Adrenal gland (tissue), 12 donors: ENCODE results near the gene VCAN. TPM values are rescaled to one million over a fixed set of nuclear protein-coding genes. Genes with fewer than 3 reads are reported as not detected.

Source experiments
- DNase-seq, 7 donors: peaks; one replicate each; pipeline ENCODE4 v3.0.0-alpha.2; 2019 to 2020
- H3K27ac ChIP-seq, 5 donors: fragments of 200-600 bp; sonication (generic) in 4 of 5; 1 replicate in 3 of 5; 2 replicates in 2 of 5; pipeline versions ENCODE4 v1.5.1 to v1.8.0; 2016 to 2020; ENCODE audit warnings: mild to moderate bottlenecking in 1 of 5
- H3K27me3 ChIP-seq: fragments of 200-600 bp; 2 replicates; pipeline ENCODE4 v1.8.0; 2021
- H3K36me3 ChIP-seq, 2 donors: fragments of 200-600 bp; replicated peaks in 1 of 2; 1 replicate in 1 of 2; 2 replicates in 1 of 2; pipeline versions ENCODE4 v1.5.1 to v1.8.0; 2018 to 2022
- H3K4me1 ChIP-seq, 2 donors: fragments of 200-600 bp; replicated peaks in 1 of 2; 1 replicate in 1 of 2; 2 replicates in 1 of 2; pipeline versions ENCODE4 v1.5.1 to v1.8.0; 2018 to 2021
- H3K4me3 ChIP-seq, 4 donors: fragments of 200-600 bp; sonication (generic) in 3 of 4; one replicate each; pipeline ENCODE4 v1.5.1; 2016 to 2018
- H3K9me3 ChIP-seq, 3 donors: fragments of 200-600 bp; sonication (generic) in 1 of 3; replicated peaks in 1 of 3; 1 replicate in 2 of 3; 2 replicates in 1 of 3; pipeline versions ENCODE4 v1.5.1 to v1.8.0; 2016 to 2021
- POLR2A ChIP-seq, 2 donors: fragments of 450-650 bp; IDR thresholded peaks; one replicate each; pipeline ENCODE4 v1.6.1; 2017; ENCODE audit warnings: antibody characterized with exemption in 2 of 2, mild to moderate bottlenecking in 2 of 2, moderate library complexity in 1 of 2
- WGBS, 4 donors: extraction: QIAGEN DNeasy Blood & Tissue Kit in 2 of 4; methylation state at CpG; one replicate each; pipeline versions ENCODE4 v1.1.5 to v1.1.7; 2013 to 2017; 5-methylcytosine and 5-hydroxymethylcytosine counted together
- intact Hi-C, 2 donors: fragments of 100-400 bp; cut with DNase I; formaldehyde crosslinking; loops; one replicate each; pipeline versions ENCODE4 v1.14.1 to v1.15.0; 2022 to 2023
- polyA plus RNA-seq, 3 donors: library from polyadenylated mRNA; stranded (reverse); fragments of 200-250 nt in 2 of 3; fragments of 350-450 nt in 1 of 3; fragmentation: Illumina TruSeq in 1 of 3; extraction: RNeasy Lipid Tissue Mini Kit (QIAGEN cat#74804) in 1 of 3; gene quantifications; one replicate each; pipeline ENCODE4 v1.2.3, GENCODE V29; 2013 to 2014
- total RNA-seq, 9 donors: library from RNA; depleted of rRNA in 4 of 9; stranded (reverse); fragments of >200 nt in 4 of 9; fragments of 120-200 nt in 1 of 9; fragmentation: NEBNext Ultra II Directional in 1 of 9; extraction: Animal tissue kit (Norgen Biotek cat#: 25700) in 1 of 9; gene quantifications; one replicate each; pipeline versions ENCODE4 v1.1.0 to v1.2.4, GENCODE V29; 2013 to 2023
- TF ChIP-seq, protein P1 (sequence below), 6 experiments: fragments of 450-650 bp in 4 of 6; fragments of 200-600 bp in 2 of 6; sonication (generic) in 1 of 6; IDR thresholded peaks; 1 replicate in 5 of 6; 2 replicates in 1 of 6; pipeline versions ENCODE4 v1.5.1 to v1.8.0; 2016 to 2021; ENCODE audit warnings: antibody characterized with exemption in 6 of 6, mild to moderate bottlenecking in 2 of 6, moderate library complexity in 1 of 6
- donor health status: healthy with polysubstance abuse.
- donor health status: Bipolar disorder and iron deficiency.
- donor health status: DM: yes; HTN: yes; CAD: no.
- donor health status: DM: no; HTN: no; CAD: no.
- donor health status: DM: no; HTN: no; CAD: no.
- donor health status: DM: yes; HTN: yes; CAD: no.

Gene VCAN
- total and polyA plus RNA-seq, 12 donors = 10.0 to 171 (median 133) TPM

DNA sequence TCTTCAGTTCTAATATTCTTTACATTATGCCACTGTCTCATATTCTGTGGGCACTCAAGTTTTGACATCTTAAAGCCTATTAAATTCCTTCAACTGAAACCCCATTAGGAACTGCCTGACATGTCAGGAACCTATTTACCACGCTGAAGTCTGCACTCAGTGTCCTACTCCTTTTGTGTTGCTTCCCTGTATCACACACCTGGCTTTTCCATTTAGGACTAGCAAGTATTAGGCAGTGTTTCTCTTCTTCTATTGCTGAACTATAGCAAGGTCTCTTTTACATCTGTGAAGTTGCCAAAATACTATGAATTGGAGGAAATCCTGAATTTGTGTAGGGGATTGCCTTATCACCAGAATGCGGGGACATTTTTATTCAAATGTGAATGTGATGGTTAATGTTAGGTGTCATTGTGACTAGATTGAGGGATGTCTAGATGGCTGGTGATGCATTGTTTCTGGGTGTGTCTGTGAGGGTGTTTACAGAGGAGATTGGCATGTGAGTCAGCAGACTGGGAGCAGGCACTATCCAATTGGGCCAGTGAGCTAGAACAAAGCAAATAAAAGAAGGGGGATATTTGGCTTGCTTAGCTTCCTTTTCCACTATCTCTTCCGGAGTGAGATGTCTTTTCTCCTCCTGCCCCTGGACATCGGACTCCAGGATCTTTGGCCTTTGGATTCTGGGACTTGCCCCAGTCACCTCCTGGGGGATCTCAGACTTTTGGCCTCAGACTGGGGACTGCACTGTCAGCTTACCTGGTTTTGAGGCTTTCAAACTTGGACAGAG, 21.2 kb upstream of the VCAN start:
- intact Hi-C loops = no loop called here
- no peaks in the 10 kb centered on the region for H3K27me3 ChIP-seq

DNA sequence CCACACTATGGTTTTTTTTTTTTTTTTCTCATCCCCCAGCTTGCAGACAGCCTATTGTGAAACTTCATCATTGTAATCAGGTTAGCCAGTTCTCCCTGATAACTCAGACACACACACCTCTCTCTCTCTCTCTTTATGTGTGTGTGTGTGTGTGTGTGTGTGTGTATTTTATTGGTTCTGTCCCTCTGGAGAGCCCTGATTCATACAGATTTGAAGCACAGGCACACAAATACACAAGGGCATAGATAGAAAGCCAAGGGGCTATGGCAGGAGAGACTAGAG, 20.6 kb upstream of the VCAN start:
- H3K9me3 ChIP-seq = no peaks in the 10 kb centered on the region
- no peaks in the 10 kb centered on the region for H3K4me1 ChIP-seq
- no peaks in the 10 kb centered on the region for H3K36me3 ChIP-seq
- no peak for DNase-seq
- TF ChIP-seq, protein P1, sequence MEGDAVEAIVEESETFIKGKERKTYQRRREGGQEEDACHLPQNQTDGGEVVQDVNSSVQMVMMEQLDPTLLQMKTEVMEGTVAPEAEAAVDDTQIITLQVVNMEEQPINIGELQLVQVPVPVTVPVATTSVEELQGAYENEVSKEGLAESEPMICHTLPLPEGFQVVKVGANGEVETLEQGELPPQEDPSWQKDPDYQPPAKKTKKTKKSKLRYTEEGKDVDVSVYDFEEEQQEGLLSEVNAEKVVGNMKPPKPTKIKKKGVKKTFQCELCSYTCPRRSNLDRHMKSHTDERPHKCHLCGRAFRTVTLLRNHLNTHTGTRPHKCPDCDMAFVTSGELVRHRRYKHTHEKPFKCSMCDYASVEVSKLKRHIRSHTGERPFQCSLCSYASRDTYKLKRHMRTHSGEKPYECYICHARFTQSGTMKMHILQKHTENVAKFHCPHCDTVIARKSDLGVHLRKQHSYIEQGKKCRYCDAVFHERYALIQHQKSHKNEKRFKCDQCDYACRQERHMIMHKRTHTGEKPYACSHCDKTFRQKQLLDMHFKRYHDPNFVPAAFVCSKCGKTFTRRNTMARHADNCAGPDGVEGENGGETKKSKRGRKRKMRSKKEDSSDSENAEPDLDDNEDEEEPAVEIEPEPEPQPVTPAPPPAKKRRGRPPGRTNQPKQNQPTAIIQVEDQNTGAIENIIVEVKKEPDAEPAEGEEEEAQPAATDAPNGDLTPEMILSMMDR (IDR thresholded peaks at IDR 0.05) = no peak
- TF ChIP-seq POLR2A (IDR thresholded peaks at IDR 0.05) = no peak
- no peak overlapping the region for H3K27ac ChIP-seq
- intact Hi-C loops = no loop called here
- no peaks in the 10 kb centered on the region for H3K27me3 ChIP-seq
- no peak overlapping the region for H3K4me3 ChIP-seq

More for the DNA sequence above, 21.2 kb upstream of the VCAN start:
- Histone ChIP-seq H3K4me3 (no peak overlapping the region), H3K36me3 (no peaks in the 10 kb centered on the region), H3K9me3 (no peaks in the 10 kb centered on the region), H3K4me1 (no peaks in the 10 kb centered on the region), H3K27ac (no peak overlapping the region)
- TF ChIP-seq POLR2A (IDR thresholded peaks at IDR 0.05) = no peak
- TF ChIP-seq, protein P1 (IDR thresholded peaks at IDR 0.05) = no peak
- DNase-seq = no peak
- WGBS, 4 donors = 66 to 74% (median 70%) methylated on average over 4 of the region's 4 CpGs

DNA sequence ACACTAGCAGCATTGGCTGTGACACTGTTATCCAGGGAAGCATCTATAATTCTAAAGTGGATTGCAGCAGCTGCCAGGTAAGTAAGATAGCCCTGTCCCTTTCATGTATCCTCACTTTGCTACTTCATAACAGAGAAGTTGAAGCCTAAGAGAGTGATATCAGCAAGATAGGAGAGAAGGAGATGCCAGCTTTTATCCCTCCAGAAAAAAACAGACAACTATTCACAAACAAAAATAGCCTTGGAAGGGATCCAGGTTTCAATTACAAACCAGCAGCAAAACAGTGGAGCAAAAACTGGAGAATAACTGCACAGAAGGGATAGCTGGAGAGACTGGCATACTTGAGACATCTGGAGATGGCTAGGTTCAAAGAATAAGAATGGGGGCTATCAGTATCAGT, 19.6 kb upstream of the VCAN start:
- H3K9me3 ChIP-seq = no peaks in the 10 kb centered on the region
- DNase-seq = no peak
- no peaks in the 10 kb centered on the region for H3K27me3 ChIP-seq
- H3K36me3 ChIP-seq = no peaks in the 10 kb centered on the region
- H3K27ac ChIP-seq = no peak overlapping the region
- no peak for TF ChIP-seq POLR2A (IDR thresholded peaks at IDR 0.05)
- TF ChIP-seq, protein P1 (IDR thresholded peaks at IDR 0.05) = no peak
- no peaks in the 10 kb centered on the region for H3K4me1 ChIP-seq
- intact Hi-C loops = no loop called here
- no peak overlapping the region for H3K4me3 ChIP-seq

DNA sequence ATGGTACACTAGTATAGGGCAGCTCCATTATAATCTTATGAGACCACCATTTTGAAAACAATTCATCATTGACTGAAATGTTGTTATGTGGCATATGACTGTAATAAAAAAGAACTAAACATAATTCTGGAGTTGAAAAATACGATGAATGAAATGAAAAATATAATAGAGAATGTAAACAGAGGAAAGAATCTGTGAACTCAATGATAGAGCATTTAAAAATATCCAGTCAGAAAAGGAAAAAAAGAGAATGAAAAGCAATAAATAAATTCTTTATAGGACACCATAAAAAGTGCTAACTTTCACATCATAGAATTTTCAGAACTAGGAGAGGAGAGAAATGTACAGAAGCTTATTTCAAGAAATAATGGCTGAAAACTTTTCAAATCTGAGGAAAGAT, 17.6 kb upstream of the VCAN start:
- no peaks in the 10 kb centered on the region for H3K4me1 ChIP-seq

More for the DNA sequence above, 17.6 kb upstream of the VCAN start:
- Histone ChIP-seq H3K9me3 (no peaks in the 10 kb centered on the region), H3K27ac (no peak overlapping the region), H3K4me3 (no peak overlapping the region), H3K27me3 (no peaks in the 10 kb centered on the region), H3K36me3 (no peaks in the 10 kb centered on the region)
- no peak for DNase-seq
- WGBS, 4 donors = 59 to 63% (median 62%) methylated on average over 1 of the region's 1 CpG
- intact Hi-C loops = no loop called here
- TF ChIP-seq POLR2A (IDR thresholded peaks at IDR 0.05) = no peak
- TF ChIP-seq, protein P1 (IDR thresholded peaks at IDR 0.05) = no peak
